GM18511 (cell line): ENCODE measurements around the gene ASIC4.

Experiments used
- ATAC-seq: cut with Tn5 transposase; IDR thresholded peaks from one replicate; pipeline ENCODE4 v1.9.1; 2021; ENCODE audit warnings: mild to moderate bottlenecking, moderate library complexity; ENCODE audit not compliant: unreplicated experiment

The ASIC4 gene

DNA sequence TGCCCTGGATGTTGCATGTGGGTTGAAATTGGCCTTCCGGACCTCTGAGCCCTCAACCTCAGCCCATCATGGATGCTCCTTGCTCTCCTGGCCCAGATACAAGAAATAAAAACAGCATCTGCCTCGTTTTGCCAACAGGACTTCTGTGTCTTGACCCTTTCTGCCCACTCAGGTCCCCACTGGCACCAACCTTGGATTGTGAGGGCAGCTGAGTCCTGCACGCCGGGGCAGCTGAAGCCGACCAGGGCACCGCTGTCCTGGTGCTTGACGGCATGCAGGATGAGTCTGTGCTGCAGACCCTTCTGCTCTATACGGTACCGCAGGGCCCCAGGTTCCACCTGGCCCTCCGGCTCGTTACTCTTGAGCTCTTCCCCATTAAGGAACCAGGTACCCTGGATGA is 52.4 kb downstream of the ASIC4 start:
- ATAC-seq = no peak

- ATAC-seq = no peak
These were observed 52.8 kb downstream of the ASIC4 start for GRCh38 chr2:219567131-219567530.

GRCh38 chr2:219567791-219568361 is 53.6 kb downstream of the ASIC4 start:
- no peak for ATAC-seq

DNA sequence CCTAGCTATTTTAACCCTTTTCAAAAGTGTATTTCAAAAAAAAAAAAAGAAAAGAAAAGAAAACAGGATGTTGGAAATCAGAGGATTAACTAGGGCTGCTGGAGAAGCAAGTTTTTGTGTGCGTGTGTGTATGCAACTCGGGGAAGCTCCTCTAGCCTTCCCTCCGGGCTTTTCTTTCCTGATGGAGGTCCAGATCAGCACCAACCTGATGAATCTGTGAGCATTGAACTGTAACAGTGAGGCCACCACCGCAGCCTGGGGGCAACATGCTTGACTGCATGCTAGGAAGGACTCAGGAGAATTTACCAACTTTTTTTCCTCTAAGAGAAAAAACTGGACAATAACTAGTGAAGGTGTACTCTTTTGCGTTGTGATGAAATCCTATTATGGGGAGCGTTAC is 54.8 kb downstream of the ASIC4 start:
- no peak for ATAC-seq

DNA sequence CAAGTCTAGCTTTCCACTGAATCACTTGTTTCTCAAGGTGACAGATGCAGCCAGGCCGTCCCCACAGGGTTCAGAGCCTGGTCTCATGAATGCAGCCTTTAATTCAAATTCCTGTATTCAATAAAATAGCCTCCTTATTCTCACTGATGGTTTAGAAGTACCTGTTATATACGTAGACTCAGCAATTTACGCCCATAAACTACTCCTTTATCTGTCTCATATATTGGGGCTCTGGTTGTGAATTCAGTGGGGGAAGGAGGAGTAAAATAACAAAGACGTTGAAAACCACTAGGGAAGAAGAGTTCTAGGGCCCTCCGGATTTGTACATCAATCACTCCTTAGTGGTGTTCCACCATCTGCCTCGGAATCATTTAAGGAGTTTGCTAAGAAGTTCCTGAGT is 55.4 kb downstream of the ASIC4 start:
- no peak for ATAC-seq

DNA sequence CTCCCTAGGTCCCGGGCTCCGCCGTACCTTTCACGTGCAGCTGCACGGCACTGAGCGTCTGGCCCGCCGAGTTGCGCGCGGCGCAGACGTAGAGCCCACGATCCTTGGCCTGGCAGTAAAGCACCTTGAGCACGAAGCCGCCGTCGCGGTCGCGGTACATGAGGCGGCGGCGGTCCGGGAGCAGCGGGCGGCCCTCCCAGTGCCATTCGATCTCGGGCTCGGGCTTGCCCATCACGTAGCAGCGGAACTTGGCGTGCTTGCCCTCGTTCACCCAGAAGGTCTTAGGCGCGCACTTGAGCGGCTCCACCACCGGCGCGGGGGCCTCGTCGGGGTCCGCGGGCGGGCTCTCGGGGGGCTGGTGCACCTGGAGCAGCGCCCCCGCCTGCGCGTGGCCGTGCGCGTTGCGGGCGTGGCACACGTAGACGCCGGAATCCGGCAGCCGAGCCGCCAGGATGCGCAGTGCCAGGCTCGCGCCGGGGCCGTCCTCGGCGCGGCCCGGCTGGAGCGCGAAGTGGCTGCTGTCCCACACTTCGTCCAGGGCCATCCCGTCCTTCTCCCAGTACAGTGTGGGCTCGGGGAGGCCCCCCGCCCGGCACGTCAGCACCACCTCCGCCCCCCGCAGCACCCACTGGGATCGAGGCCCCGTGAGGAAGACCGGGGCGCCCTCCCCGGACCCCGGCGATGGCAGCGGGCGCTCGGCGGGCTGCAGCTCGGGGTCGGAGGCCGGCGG is 56.1 kb downstream of the ASIC4 start:
- ATAC-seq = no peak

GRCh38 chr2:219570924-219571310 is 56.6 kb downstream of the ASIC4 start:
- no peak for ATAC-seq

- no peak for ATAC-seq
These were observed 57.3 kb downstream of the ASIC4 start, which contains the start of gene OBSL1 for GRCh38 chr2:219571311-219572236. Gene OBSL1 (minus strand): TSS chr2:219571539. CDS start chr2:219571232, 307 bp downstream.

DNA sequence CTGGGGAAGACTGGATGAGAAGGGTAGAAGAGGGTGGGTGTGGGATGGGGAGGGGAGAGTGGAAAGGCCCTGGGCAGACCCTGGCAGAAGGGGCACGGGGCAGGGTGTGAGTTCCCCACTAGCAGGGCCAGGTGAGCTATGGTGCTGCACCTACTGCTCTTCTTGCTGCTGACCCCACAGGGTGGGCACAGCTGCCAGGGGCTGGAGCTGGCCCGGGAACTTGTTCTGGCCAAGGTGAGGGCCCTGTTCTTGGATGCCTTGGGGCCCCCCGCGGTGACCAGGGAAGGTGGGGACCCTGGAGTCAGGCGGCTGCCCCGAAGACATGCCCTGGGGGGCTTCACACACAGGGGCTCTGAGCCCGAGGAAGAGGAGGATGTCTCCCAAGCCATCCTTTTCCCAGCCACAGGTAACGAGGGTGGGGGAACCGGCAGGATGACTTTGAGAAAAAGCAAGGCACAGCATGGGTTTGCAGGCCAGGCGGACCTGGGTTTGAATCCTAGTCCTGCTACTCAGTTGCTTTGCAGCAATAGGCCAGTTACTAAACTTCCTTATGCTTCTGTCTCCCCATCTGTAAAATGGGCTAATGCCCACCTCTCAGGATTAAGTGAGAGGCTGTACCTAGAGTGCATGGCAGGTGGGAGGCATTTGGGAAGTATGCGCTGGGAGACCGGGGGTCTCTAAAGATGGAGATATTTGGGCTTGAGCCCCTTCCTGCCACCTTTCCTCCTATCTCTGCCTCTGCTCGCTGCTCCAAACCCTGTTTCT is 58.1 kb downstream of the ASIC4 start, which contains the start of gene INHA:
Gene INHA (plus strand): TSS at position 74 of the 765 bp plus-strand sequence. CDS start 65 bp downstream, at position 139.
- no peak for ATAC-seq

GRCh38 chr2:219573166-219573565 is 58.9 kb downstream of the ASIC4 start:
- ATAC-seq = no peak

DNA sequence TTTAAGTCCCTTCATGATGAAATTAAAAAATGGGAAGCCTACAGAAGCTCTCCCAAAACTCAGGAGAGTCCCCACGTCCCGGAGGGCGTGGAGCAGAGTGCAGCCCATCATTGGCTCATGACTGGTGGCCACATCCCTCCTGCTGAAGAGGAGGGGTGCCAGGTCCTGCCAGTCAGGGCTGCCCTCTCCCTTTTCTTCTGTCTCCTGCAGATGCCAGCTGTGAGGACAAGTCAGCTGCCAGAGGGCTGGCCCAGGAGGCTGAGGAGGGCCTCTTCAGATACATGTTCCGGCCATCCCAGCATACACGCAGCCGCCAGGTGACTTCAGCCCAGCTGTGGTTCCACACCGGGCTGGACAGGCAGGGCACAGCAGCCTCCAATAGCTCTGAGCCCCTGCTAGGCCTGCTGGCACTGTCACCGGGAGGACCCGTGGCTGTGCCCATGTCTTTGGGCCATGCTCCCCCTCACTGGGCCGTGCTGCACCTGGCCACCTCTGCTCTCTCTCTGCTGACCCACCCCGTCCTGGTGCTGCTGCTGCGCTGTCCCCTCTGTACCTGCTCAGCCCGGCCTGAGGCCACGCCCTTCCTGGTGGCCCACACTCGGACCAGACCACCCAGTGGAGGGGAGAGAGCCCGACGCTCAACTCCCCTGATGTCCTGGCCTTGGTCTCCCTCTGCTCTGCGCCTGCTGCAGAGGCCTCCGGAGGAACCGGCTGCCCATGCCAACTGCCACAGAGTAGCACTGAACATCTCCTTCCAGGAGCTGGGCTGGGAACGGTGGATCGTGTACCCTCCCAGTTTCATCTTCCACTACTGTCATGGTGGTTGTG is 60.4 kb downstream of the ASIC4 start:
- ATAC-seq = no peak

DNA sequence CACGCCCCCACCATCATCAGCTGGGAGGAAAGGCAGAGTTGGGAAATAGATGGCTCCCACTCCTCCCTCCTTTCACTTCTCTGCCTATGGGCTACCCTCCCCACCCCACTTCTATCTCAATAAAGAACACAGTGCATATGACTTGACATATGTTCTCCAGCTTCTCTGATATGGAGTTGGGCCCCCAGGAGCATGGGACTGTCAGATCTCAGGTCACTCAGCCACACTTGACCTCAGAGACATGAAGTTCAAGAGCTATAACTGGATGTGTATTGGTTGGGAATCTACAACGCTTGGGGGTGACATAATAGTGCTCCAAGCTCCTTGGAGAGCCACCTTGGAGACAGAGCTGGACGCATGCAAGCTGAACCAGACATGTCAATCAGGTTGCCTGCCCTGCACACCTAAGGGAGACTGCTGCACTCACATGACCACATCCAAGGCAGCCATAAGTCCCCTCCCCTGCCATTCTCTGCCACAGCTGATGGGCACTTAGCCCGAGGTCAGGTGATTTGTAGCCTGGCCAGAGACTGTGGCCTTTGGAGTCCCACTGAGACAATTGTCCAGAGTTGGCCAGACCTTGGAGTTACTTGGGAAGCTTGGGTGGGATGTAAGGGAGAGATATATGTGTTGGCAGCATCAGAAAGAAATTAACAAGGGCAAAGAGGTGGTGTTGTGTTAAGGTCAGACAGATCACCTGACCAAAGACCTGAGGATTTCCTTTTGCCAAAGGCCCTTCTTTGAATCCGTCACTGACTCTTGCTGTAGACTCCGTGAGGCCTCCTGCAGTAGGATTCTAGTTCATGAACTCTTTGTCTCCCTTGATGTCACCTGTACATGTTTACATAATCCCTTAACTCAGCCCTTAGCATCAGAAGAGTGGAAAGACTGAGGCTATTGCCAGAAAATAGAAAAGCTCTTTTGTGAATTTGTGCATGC is 61.6 kb downstream of the ASIC4 start:
- no peak for ATAC-seq

DNA sequence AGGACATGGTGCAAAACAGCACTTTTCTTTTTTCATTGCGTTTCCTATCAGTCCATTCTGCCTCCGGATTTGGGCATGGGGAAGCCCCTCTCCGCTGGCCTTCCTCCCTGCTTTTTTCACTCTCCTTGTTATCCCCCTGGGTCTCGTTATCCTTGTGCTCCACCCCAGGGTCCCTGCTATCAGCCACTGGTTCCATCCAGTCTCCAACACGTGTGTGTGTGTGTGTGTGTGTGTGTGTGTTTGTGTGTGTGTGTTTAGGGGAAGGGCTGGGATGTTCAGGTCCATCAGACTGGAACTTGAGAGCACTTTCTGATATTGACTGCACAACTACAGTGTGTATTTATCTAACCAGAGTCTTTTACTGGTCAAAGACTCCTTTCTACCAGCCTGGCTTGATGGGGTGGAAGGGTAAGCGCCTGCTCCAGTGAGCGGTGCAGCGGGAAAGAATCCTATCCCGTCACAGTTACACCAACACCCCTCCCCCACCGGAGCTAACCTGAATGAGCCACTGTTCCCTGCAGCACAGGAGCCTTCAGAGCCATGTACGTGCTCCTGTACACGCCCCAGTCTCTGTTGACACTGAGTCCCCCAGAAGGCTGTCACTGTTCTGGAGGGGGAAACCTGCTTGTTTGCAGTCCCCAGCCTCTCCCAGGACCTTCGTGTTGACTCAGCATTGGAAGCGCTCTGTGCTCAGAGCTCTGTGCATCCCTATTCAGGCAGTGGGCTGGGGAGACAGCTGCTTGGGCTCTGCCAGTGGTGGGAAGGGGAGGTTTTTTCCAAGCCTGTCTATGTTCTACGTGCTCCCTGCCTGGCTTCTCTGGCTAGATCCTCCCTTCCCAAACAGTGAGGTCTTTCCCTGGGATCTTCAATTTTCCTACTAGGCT is 62.5 kb downstream of the ASIC4 start:
- no peak for ATAC-seq

DNA sequence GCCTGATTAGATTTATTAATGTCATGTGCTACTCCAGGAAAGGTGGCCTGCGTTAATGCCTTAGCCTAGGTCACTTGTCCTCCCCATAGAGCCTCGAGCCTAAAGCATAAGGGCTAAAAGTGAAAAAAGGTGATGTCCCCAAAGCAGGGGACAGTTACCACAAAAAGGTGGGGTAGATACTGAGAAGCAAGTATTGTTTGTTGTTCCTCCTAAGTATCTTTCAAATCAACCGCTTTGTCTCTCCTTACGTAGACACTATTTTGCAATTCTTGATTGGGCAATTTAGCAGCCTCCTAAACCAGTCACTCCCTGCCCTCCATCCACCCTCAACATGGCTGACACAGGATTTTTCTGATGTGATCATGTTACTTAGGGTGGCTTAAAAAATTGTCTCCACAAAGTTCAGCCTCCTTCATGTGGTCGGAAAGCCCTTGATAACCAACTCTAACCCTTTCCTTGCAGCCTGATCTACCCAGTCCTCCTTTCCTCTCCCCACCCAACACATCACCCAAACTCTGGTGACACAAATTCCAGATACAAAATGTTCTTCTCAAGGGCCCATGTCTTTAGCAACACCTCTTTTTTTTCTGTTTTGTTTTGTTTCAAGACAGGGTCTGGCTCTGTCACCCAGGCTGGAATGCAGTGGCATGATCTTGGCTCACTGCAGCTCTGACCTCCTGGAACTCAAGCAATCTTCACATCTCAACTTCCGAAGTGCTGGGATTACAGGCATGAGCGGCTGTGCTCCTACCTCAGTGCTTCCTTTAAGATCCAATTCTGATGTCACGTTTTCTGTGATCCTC is 64.7 kb downstream of the ASIC4 start:
- no peak for ATAC-seq

DNA sequence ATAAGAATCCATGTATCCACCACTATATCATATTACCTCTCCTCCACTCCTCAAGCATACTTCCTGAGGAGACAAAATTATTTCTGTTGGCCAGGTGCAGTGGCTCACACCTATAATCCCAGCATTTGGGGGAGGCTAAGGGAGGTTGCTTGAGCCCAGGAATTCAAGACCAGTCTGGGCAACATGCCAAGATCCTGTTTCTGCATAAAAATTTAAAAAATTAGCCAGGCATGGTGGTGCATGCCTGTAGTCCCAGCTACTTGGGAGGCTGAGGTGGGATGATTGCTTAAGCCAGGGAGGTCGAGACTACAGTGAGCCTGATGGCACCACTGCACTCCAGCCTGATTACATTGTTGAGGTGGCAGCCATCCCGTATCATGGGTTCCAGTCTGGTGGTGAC is 67.1 kb downstream of the ASIC4 start:
- ATAC-seq = no peak
